HCT116 (cell line): ENCODE measurements around the gene MICAL1. TPM values are rescaled to one million over a fixed set of nuclear protein-coding genes. Genes with fewer than 3 reads are reported as not detected.

Experiments used
- ATAC-seq: fragments of 200-7000 bp; cut with Tn5 transposase; 2 replicates; pipeline ENCODE4 v1.9.1; 2020; ENCODE audit warnings: mild to moderate bottlenecking, moderate library complexity
- BruUV-seq: library from RNA; stranded (reverse); fragments of 400-500 nt; replicated peaks from 2 replicates; lab custom pipeline; 2021; lab: Mats Ljungman, UMichigan
- CTCF ChIA-PET: fragments of 300-600 bp; sonication (Branson Sonifier 250); formaldehyde crosslinking; loops from one replicate; lab custom pipeline; 2021; ENCODE audit warnings: antibody characterized with exemption; lab: Charles Lee
- POLR2A ChIA-PET: fragments of 300-600, 350-600 bp; sonication (Branson Sonifier 250); formaldehyde crosslinking; loops from one replicate; lab custom pipeline; 2021; ENCODE audit warnings: antibody characterized with exemption; lab: Charles Lee
- RAD21 ChIA-PET, 2 experiments: fragments of 300-600 bp; sonication (Branson Sonifier 250); formaldehyde crosslinking; loops; one replicate each; lab custom pipeline; 2023; ENCODE audit warnings: low total read pairs in 2 of 2; ENCODE audit not compliant: uncharacterized antibody in 2 of 2, unreplicated experiment in 2 of 2, low non-redundant PET in 1 of 2; lab: Charles Lee
- DNase-seq: peaks from one replicate; pipeline ENCODE4 v3.0.0-alpha.2; 2010; ENCODE audit warnings: low read depth, low spot score
- H2AFZ ChIP-seq: fragments of 200-600 bp; shearing (Covaris generic), sonication (generic); 2 replicates; pipeline ENCODE4 v1.6.1; 2017; ENCODE audit warnings: low read depth, mixed run types, mixed read lengths, antibody characterized with exemption, low read length; ENCODE audit not compliant: poor library complexity, severe bottlenecking
- H3K27ac ChIP-seq: 2 replicates; pipeline ENCODE4 v1.5.1; 2012; ENCODE audit warnings: low read depth, low read length
- H3K27me3 ChIP-seq: fragments of 200-600 bp; sonication (generic); 2 replicates; pipeline ENCODE4 v1.6.1; 2016; ENCODE audit warnings: mixed run types, low read length, mixed read lengths; ENCODE audit not compliant: insufficient read depth
- H3K36me3 ChIP-seq, 2 experiments: fragments of 200-500 bp in 1 of 2; fragments of 200-600 bp in 1 of 2; sonication (Bioruptor generic) in 1 of 2; sonication (generic) in 1 of 2; 2 replicates each; pipeline versions ENCODE4 v1.5.1 to v1.6.1; 2014 to 2016; ENCODE audit warnings: low read length in 2 of 2, inconsistent platforms in 1 of 2, mixed read lengths in 1 of 2, mixed run types in 1 of 2; ENCODE audit not compliant: insufficient read depth in 2 of 2, control insufficient read depth in 1 of 2
- H3K4me1 ChIP-seq, 2 experiments: fragments of 200-600 bp in 1 of 2; sonication (generic) in 1 of 2; 2 replicates each; pipeline versions ENCODE4 v1.5.1 to v1.6.1; 2012 to 2017; ENCODE audit warnings: low read length in 2 of 2, inconsistent platforms in 1 of 2, mild to moderate bottlenecking in 1 of 2, mixed read lengths in 1 of 2, mixed run types in 1 of 2, moderate library complexity in 1 of 2; ENCODE audit not compliant: insufficient read depth in 2 of 2, control insufficient read depth in 1 of 2
- H3K4me2 ChIP-seq: fragments of 200-600 bp; sonication (generic); 2 replicates; pipeline ENCODE4 v1.6.1; 2017; ENCODE audit warnings: mixed run types, low read length, mixed read lengths
- H3K4me3 ChIP-seq, 2 experiments: fragments of 200-600 bp in 1 of 2; sonication (generic) in 1 of 2; replicated peaks in 1 of 2; 2 replicates each; pipeline ENCODE4 v1.5.1; 2011 to 2016; ENCODE audit warnings: low read length in 2 of 2, control low read depth in 1 of 2, low read depth in 1 of 2, mild to moderate bottlenecking in 1 of 2, mixed read lengths in 1 of 2, mixed run types in 1 of 2
- H3K79me2 ChIP-seq: fragments of 200-600 bp; sonication (generic); 2 replicates; pipeline ENCODE4 v1.6.1; 2017; ENCODE audit warnings: mild to moderate bottlenecking, mixed run types, low read length, moderate library complexity, mixed read lengths; ENCODE audit not compliant: insufficient read depth
- H3K9ac ChIP-seq: fragments of 200-600 bp; sonication (generic); 2 replicates; pipeline ENCODE4 v1.6.1; 2016; ENCODE audit warnings: low read length, mixed read lengths
- H3K9me2 ChIP-seq: fragments of 200-600 bp; sonication (generic), shearing (Covaris generic); 2 replicates; pipeline ENCODE4 v1.6.1; 2017; ENCODE audit warnings: mixed run types, mild to moderate bottlenecking, moderate library complexity; ENCODE audit not compliant: insufficient read depth
- H3K9me3 ChIP-seq, 2 experiments: fragments of 200-500 bp in 1 of 2; fragments of 200-600 bp in 1 of 2; sonication (Bioruptor generic) in 1 of 2; sonication (generic) in 1 of 2; 2 replicates each; pipeline ENCODE4 v1.6.1; 2014 to 2017; ENCODE audit warnings: low read length in 2 of 2, mixed read lengths in 2 of 2, inconsistent platforms in 1 of 2, low read depth in 1 of 2, mild to moderate bottlenecking in 1 of 2, mixed run types in 1 of 2, moderate library complexity in 1 of 2; ENCODE audit not compliant: control insufficient read depth in 1 of 2, insufficient read depth in 1 of 2
- H4K20me1 ChIP-seq: fragments of 200-600 bp; sonication (generic), shearing (Covaris generic); 2 replicates; pipeline ENCODE4 v1.6.1; 2017; ENCODE audit warnings: mixed run types, mild to moderate bottlenecking, moderate library complexity; ENCODE audit not compliant: insufficient read depth
- CEBPB ChIP-seq: IDR thresholded peaks from 2 replicates; pipeline ENCODE4 v1.6.1; 2012; ENCODE audit warnings: low read depth
- ELF1 ChIP-seq: IDR thresholded peaks from 2 replicates; pipeline ENCODE4 v1.6.1; 2012; ENCODE audit warnings: low read depth, borderline replicate concordance
- EZH2 ChIP-seq: fragments of 200-600 bp; sonication (generic); IDR thresholded peaks from 2 replicates; pipeline ENCODE4 v1.6.1; 2017; ENCODE audit warnings: antibody characterized with exemption, mixed run types
- EZH2phosphoT487 ChIP-seq: fragments of 200-600 bp; IDR thresholded peaks from 2 replicates; pipeline ENCODE4 v1.6.1; 2018; ENCODE audit warnings: antibody characterized with exemption, borderline replicate concordance
- SP1 ChIP-seq: IDR thresholded peaks from 2 replicates; pipeline ENCODE4 v1.6.1; 2012; ENCODE audit warnings: low read depth
- SRF ChIP-seq: IDR thresholded peaks from 2 replicates; pipeline ENCODE4 v1.6.1; 2012; ENCODE audit warnings: low read depth
- TCF7L2 ChIP-seq: IDR thresholded peaks from 2 replicates; pipeline ENCODE4 v1.7.0; 2011; ENCODE audit warnings: borderline replicate concordance, inconsistent platforms; ENCODE audit not compliant: insufficient read depth, insufficient read length; ENCODE audit errors: extremely low read depth
- ZNF274 ChIP-seq: fragments of 200-500 bp; sonication (Bioruptor generic); IDR thresholded peaks from 2 replicates; pipeline ENCODE4 v1.6.1; 2014; ENCODE audit warnings: mild to moderate bottlenecking, low read depth, low read length, inconsistent platforms
- intact Hi-C: fragments of 100-400 bp; cut with micrococcal nuclease; formaldehyde crosslinking; loops from 2 replicates; pipeline ENCODE4 v1.10.0; 2022
- total RNA-seq: library from RNA; stranded (reverse); gene quantifications from one replicate; pipeline ENCODE4 v1.2.1, GENCODE V29; 2021; ENCODE audit not compliant: unreplicated experiment
- TF ChIP-seq, protein P1 (sequence below): IDR thresholded peaks from 2 replicates; pipeline ENCODE4 v1.6.1; 2012
- TF ChIP-seq, protein P2 (sequence below): IDR thresholded peaks from 2 replicates; pipeline ENCODE4 v1.6.1; 2011; ENCODE audit warnings: mild to moderate bottlenecking, low read length, moderate library complexity; ENCODE audit not compliant: insufficient replicate concordance; ENCODE audit errors: extremely low read depth
- TF ChIP-seq, protein P3 (sequence below), 3 experiments: fragments of 200-600 bp in 1 of 3; sonication (generic) in 1 of 3; IDR thresholded peaks in 2 of 3; conservative IDR thresholded peaks in 1 of 3; 2 replicates each; pipeline ENCODE4 v1.5.1; 2012 to 2017; ENCODE audit warnings: low read depth in 2 of 3, low read length in 2 of 3, antibody characterized with exemption in 1 of 3, borderline replicate concordance in 1 of 3, control low read depth in 1 of 3, mild to moderate bottlenecking in 1 of 3, mixed read lengths in 1 of 3, mixed run types in 1 of 3, moderate library complexity in 1 of 3; ENCODE audit not compliant: insufficient read depth in 1 of 3
- TF ChIP-seq, protein P4 (sequence below): IDR thresholded peaks from 2 replicates; pipeline ENCODE4 v1.6.1; 2012

MICAL1 gene
- total RNA-seq, 1 experiment from 2014 or later = 23.9 TPM

DNA sequence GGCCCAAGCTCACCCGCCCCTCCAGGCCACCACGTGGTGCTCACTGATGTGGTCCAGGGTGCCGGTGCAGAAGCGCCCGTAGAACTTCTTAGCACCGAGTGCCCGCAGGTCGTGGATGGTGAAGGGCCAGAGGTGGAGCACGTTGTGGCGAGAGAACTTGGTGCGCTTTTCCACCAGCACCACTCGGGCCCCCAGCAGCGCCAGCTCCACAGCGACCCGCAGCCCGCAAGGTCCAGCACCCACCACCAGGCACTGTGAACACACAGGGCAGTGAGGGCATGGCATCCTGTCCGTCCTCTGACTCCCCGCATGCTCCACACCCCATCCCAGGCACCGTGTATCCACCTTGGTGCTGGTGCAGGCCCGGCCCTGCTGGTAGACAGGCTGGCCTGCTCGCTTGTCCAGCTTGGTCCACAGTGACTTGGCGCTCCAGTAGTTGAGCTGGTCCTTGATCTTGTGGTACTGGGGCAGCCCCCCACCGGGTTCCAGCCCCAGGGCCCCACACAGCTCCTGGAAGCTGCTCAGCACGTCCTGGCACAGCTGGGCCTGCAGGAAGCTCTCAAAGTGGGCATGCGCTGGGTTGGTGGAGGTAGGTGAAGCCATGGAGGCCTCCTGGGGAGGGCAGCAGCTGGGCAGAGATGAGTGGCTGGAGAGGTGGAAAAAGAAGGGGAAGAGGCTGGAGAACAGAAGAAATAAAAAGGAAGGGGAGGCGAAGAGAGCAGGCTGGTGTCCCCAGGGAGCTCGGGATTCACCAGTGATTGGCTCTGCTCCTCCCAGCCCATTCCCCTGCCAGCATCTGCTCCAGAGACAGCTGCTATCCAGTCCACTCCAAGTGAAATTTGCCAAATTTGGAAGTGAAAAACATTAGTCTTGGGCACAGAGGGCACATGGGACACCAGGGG is 1.7 kb downstream of the MICAL1 start:
- H3K4me2 ChIP-seq = peak overlapping the region; percentile 93; the same call in 1 of the 2 replicates
- peaks cover 0 to 5% of the 10 kb centered on the region in 2 experiments; a peak in 1 of 4 replicates for H3K36me3 ChIP-seq
- RAD21 ChIA-PET = no interaction called here
- H3K79me2 ChIP-seq = no peaks in the 10 kb centered on the region
- H3K9me3 ChIP-seq = no peaks in the 10 kb centered on the region
- H3K9ac ChIP-seq = no peak overlapping the region
- H4K20me1 ChIP-seq = no peaks in the 10 kb centered on the region
- no peaks in the 10 kb centered on the region for H3K27me3 ChIP-seq
- no peaks in the 10 kb centered on the region for H3K9me2 ChIP-seq
- H3K4me3 ChIP-seq = 0 out of 4 replicates have a peak overlapping the region, but pooled peaks of 1 of the 2 experiments have one; percentile 85
- POLR2A ChIA-PET = interaction anchor here (1.6 kb wide), 1 partner anchor 12 kb away, joined by 5 read pairs; no protein-coding TSS in a partner anchor
- no peak overlapping the region for H3K27ac ChIP-seq
- BruUV-seq = no TSS peak
- peaks cover 4 to 40% of the 10 kb centered on the region in 2 experiments; a peak in 3 of 4 replicates for H3K4me1 ChIP-seq
- intact Hi-C loops = no loop called here
- no peak for ATAC-seq
- TF ChIP-seq EZH2phosphoT487 (no peak), SP1 (no peak), ZNF274 (no peak), ELF1 (no peak)
- no peak overlapping the region for H2AFZ ChIP-seq
- DNase-seq = no peak
- CTCF ChIA-PET = interaction anchor here (1.6 kb wide), 1 partner anchor 13 kb away, joined by 4 read pairs; the partner anchor contains the start of genes PPIL6 and SMPD2

DNA sequence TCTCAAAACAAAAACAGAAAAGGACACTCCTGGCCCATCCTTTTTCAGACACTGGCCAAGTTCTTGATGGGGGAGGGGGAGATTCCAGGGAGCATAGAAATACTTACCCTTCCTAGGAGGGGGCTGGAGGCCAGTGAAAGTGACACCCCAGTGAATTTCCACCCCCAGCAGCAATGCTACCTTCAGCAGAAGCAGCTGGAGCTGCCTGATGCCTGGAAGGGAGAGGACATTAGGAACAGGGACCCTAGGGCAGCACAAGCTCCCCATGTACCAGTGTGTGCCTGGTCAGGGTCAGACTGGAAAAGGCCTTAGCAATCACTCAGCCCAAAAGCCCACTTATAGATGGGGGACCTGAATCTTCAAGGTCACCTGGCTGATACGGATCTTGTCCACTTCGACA is 2.4 kb downstream of the MICAL1 start:
- no peaks in the 10 kb centered on the region for H3K9me3 ChIP-seq
- TF ChIP-seq SRF = no peak
- TF ChIP-seq, protein P1, sequence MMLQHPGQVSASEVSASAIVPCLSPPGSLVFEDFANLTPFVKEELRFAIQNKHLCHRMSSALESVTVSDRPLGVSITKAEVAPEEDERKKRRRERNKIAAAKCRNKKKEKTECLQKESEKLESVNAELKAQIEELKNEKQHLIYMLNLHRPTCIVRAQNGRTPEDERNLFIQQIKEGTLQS = no peak
- no peak for TF ChIP-seq TCF7L2
- TF ChIP-seq EZH2 = no peak
- no peak for TF ChIP-seq ZNF274
- TF ChIP-seq, protein P2, sequence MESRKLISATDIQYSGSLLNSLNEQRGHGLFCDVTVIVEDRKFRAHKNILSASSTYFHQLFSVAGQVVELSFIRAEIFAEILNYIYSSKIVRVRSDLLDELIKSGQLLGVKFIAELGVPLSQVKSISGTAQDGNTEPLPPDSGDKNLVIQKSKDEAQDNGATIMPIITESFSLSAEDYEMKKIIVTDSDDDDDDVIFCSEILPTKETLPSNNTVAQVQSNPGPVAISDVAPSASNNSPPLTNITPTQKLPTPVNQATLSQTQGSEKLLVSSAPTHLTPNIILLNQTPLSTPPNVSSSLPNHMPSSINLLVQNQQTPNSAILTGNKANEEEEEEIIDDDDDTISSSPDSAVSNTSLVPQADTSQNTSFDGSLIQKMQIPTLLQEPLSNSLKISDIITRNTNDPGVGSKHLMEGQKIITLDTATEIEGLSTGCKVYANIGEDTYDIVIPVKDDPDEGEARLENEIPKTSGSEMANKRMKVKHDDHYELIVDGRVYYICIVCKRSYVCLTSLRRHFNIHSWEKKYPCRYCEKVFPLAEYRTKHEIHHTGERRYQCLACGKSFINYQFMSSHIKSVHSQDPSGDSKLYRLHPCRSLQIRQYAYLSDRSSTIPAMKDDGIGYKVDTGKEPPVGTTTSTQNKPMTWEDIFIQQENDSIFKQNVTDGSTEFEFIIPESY = no peak
- TF ChIP-seq CEBPB = no peak
- TF ChIP-seq, protein P3, sequence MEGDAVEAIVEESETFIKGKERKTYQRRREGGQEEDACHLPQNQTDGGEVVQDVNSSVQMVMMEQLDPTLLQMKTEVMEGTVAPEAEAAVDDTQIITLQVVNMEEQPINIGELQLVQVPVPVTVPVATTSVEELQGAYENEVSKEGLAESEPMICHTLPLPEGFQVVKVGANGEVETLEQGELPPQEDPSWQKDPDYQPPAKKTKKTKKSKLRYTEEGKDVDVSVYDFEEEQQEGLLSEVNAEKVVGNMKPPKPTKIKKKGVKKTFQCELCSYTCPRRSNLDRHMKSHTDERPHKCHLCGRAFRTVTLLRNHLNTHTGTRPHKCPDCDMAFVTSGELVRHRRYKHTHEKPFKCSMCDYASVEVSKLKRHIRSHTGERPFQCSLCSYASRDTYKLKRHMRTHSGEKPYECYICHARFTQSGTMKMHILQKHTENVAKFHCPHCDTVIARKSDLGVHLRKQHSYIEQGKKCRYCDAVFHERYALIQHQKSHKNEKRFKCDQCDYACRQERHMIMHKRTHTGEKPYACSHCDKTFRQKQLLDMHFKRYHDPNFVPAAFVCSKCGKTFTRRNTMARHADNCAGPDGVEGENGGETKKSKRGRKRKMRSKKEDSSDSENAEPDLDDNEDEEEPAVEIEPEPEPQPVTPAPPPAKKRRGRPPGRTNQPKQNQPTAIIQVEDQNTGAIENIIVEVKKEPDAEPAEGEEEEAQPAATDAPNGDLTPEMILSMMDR (IDR thresholded peaks at IDR 0.05 in 2 of 3, conservative IDR thresholded peaks at IDR 0.05 in 1 of 3; ENCODE audit: borderline replicate concordance in 1 of 3, insufficient read depth in 1 of 3, low read depth in 2 of 3, low read length in 2 of 3) = no peak
- TF ChIP-seq, protein P4, sequence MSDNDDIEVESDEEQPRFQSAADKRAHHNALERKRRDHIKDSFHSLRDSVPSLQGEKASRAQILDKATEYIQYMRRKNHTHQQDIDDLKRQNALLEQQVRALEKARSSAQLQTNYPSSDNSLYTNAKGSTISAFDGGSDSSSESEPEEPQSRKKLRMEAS = no peak

More for the DNA sequence above, 2.4 kb downstream of the MICAL1 start:
- H3K79me2 ChIP-seq = no peaks in the 10 kb centered on the region
- H4K20me1 ChIP-seq = no peaks in the 10 kb centered on the region
- H3K9ac ChIP-seq = no peak overlapping the region
- no peaks in the 10 kb centered on the region for H3K9me2 ChIP-seq
- CTCF ChIA-PET = interaction anchor here (1.6 kb wide), 1 partner anchor 12 kb away, joined by 4 read pairs; the partner anchor contains the start of genes PPIL6 and SMPD2
- RAD21 ChIA-PET = no interaction called here
- peaks cover 0 to 5% of the 10 kb centered on the region in 2 experiments; a peak in 1 of 4 replicates for H3K36me3 ChIP-seq
- no peak overlapping the region for H3K27ac ChIP-seq
- DNase-seq (no peak), ATAC-seq (no peak)
- H3K4me3 ChIP-seq = no peak overlapping the region
- H2AFZ ChIP-seq = no peak overlapping the region
- H3K27me3 ChIP-seq = no peaks in the 10 kb centered on the region
- H3K4me1 ChIP-seq = peaks cover 4 to 33% of the 10 kb centered on the region in 2 experiments; a peak in 3 of 4 replicates
- POLR2A ChIA-PET = interaction anchor here (1.6 kb wide), 1 partner anchor 12 kb away, joined by 5 read pairs; no protein-coding TSS in a partner anchor
- BruUV-seq = no TSS peak
- intact Hi-C loops = no loop called here
- H3K4me2 ChIP-seq = no peak overlapping the region
